Fibroblast of mammary gland (primary cell): ENCODE data around the gene SUGP2.

Source experiments
- DNase-seq: peaks from one replicate; pipeline ENCODE4 v3.0.0-alpha.2; 2010; ENCODE audit warnings: low read depth
- H3K4me3 ChIP-seq: 2 replicates; pipeline ENCODE4 v1.5.1; 2011; ENCODE audit warnings: low read depth, mild to moderate bottlenecking, low read length, moderate library complexity; ENCODE audit not compliant: control insufficient read depth
- TF ChIP-seq, protein P1 (sequence below): conservative IDR thresholded peaks from 2 replicates; pipeline ENCODE4 v1.5.1; 2011; ENCODE audit warnings: low read depth, low read length, inconsistent platforms; ENCODE audit not compliant: control insufficient read depth, insufficient read depth

The SUGP2 gene

DNA sequence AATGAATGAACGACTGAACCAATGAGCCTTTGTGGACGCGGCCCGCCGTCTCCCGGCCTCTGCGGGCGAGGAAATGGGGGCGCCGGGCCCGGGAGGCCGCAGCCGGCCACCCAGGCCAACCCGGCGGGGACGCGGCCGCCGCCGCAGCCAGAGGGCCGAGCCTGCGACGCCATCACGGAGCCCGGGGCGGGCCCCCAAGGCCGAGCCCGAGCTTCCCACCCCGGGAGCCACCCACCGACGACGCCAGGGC lies 216 bp downstream of the SUGP2 start:
- peak overlapping the region; percentile 92 for H3K4me3 ChIP-seq
- no peak for DNase-seq
- TF ChIP-seq, protein P1, sequence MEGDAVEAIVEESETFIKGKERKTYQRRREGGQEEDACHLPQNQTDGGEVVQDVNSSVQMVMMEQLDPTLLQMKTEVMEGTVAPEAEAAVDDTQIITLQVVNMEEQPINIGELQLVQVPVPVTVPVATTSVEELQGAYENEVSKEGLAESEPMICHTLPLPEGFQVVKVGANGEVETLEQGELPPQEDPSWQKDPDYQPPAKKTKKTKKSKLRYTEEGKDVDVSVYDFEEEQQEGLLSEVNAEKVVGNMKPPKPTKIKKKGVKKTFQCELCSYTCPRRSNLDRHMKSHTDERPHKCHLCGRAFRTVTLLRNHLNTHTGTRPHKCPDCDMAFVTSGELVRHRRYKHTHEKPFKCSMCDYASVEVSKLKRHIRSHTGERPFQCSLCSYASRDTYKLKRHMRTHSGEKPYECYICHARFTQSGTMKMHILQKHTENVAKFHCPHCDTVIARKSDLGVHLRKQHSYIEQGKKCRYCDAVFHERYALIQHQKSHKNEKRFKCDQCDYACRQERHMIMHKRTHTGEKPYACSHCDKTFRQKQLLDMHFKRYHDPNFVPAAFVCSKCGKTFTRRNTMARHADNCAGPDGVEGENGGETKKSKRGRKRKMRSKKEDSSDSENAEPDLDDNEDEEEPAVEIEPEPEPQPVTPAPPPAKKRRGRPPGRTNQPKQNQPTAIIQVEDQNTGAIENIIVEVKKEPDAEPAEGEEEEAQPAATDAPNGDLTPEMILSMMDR: no peak

DNA sequence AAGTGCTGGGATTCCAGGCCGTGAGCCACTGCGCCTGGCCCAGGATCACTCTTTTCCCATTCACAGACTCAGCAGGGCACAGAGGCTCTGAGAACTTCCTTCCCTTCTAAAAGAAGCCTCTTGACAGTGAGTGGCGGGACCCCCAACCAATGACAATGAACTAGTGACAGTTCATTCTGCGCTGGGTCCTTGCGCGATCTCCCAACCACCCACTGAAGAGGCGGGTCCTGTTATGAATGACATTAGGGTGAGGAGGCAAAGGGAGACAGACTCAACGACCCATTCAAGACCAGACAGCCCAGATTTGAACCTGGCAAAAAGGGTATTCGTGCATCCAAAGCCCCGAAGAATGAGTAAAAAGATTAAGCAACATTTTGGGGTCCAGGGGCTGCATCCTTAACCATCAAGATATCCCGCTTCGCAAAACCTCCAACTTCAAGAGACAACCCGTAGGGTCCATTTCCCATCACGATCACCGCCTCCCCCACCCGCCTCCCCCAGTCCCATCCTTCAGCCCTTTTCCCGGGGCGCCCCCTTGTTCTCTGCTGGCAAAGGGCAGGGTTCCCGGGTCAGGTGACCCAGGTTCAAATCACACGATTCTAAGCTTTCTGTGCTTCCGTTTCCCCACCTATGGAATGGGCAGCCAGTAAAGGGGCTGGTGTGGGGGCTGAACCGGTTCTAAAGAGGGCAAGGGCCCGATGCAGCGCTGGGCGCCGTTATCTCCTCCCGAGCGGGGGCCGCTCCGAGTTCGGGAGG lies 719 bp downstream of the SUGP2 start:
- TF ChIP-seq, protein P1: no peak
- H3K4me3 ChIP-seq: peak overlapping the region; percentile 92
- peak; percentile 95 for DNase-seq

DNA sequence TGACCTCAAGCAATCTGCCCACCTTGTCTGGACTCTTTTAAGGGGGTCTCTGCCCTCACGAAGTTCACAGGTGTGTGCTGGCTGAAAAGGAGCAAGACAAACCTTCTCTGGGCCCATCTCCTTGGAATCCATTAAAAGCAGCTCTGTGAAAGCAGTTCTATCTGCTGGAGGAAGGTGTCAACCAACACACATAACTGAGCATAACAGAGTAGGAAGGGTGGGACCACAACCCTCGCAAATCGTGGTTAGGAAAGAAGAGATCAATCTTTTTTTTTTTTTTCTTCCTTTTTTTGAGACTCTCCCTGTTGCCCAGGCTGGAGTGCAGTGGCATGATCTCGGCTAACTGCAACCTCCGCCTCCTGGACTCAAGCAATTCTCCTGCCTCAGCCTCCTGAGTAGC lies 1.4 kb downstream of the SUGP2 start:
- TF ChIP-seq, protein P1: no peak
- no peak for DNase-seq
- peak overlapping the region; percentile 92 for H3K4me3 ChIP-seq

DNA sequence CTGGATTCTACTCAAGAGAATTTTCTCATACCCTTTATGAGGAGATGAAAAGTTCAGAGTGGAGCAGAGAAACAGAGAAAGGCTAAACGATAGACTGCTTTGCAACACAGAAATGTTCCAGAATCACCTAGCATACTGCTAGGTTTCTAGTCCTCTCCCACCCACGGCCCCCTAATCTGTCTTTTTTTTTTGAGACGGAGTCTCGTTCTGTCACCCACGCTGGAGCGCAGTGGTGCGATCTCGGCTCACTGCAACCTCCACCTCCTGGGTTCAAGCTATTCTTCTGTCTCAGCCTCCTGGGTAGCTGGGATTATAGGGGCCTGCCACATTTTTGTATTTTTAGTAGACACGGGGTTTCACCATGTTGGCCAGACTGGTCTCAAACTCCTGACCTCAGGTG lies 4.8 kb downstream of the SUGP2 start:
- no peak overlapping the region for H3K4me3 ChIP-seq
- TF ChIP-seq, protein P1: no peak
- no peak for DNase-seq

DNA sequence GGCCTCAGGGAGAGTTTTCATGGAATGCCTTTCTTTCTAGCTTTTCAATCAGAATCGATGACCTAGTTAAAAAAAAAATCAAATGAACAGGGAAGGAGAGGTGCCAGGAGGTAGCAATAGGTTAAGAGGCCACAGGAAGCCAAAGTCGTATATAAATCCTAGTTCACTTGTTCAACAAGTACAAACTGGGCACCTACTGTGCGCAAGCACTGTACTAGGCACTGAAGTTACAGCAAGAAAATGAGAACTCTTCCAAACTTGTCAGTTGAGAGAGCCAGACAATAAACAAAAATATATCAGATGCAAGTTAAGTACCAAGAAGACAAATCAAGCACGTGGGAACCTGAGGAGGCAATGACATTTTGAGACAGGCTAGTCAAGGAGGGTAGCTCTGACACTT lies 6.1 kb downstream of the SUGP2 start:
- H3K4me3 ChIP-seq: no peak overlapping the region
- DNase-seq: no peak
- TF ChIP-seq, protein P1: no peak

DNA sequence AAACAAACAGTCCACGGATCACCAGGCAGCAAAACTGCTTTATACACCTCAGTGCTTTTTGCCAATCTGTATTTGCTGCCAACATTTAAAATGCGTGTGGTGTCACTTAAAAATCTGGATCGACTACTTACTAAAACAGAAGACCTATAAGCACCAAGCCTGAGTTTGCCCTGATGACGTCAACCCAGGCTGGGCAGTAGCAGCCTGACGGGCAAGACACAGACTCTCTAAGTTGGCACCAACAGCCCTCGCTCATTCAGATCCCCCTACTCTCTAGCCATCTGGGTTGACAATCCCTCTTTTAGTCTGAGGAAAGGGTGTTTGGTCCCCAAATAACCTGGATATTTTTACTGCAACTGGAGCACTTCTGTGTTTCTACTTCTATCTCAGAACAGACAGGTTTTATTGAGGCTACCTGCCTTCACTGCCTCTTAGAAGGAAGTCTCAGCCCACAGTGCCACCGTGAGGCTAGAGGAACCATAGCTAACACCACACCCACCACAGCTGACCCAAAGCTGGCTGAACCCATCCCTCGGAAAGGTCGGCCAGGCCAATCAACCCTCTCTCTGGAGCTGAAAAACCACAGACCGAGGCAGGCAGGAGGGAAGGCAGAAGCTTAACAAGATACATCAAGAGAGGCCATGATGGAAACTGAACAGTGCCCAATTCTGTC lies 6.9 kb downstream of the SUGP2 start:
- no peak overlapping the region for H3K4me3 ChIP-seq
- TF ChIP-seq, protein P1: peak; percentile 20
- DNase-seq: peak; percentile 33
